Kidney (tissue), 14 donors: ENCODE results near the gene PHYKPL. TPM values are rescaled to one million over a fixed set of nuclear protein-coding genes. Genes with fewer than 3 reads are reported as not detected.
A peak's percentile ranks its signal among the peaks of the same experiment; 100 is the strongest.

ENCODE experiments used
- DNase-seq, 5 donors: peaks; one replicate each; pipeline ENCODE4 v3.0.0-alpha.2; 2013 to 2020
- FAIRE-seq: peaks from 2 replicates; lab custom pipeline; 2012; peaks lifted over from hg19 to GRCh38; lab: Jason Lieb, UNC
- H3K27ac ChIP-seq, 2 donors: one replicate each; pipeline ENCODE4 v1.7.0; 2013; ENCODE audit warnings: low read depth in 2 of 2, low read length in 2 of 2, inconsistent platforms in 1 of 2
- H3K27me3 ChIP-seq: one replicate; pipeline ENCODE4 v1.7.1; 2013; ENCODE audit warnings: low read length, inconsistent platforms; ENCODE audit not compliant: control insufficient read depth, insufficient read depth
- H3K36me3 ChIP-seq, 3 donors: one replicate each; pipeline versions ENCODE4 v1.7.0 to v1.7.1; 2013; ENCODE audit warnings: low read length in 3 of 3, control low read depth in 1 of 3, inconsistent platforms in 1 of 3; ENCODE audit not compliant: insufficient read depth in 3 of 3, control insufficient read depth in 2 of 3
- H3K4me1 ChIP-seq, 3 donors: one replicate each; pipeline versions ENCODE4 v1.7.0 to v1.7.1; 2013; ENCODE audit warnings: low read length in 3 of 3, inconsistent platforms in 1 of 3, low read depth in 1 of 3; ENCODE audit not compliant: control insufficient read depth in 2 of 3, insufficient read depth in 2 of 3
- H3K4me3 ChIP-seq, 3 donors: one replicate each; pipeline versions ENCODE4 v1.7.0 to v1.8.1; 2013; ENCODE audit warnings: low read length in 3 of 3, control low read depth in 1 of 3, inconsistent platforms in 1 of 3
- H3K9ac ChIP-seq, 3 donors: one replicate each; pipeline versions ENCODE4 v1.7.0 to v1.7.1; 2013; ENCODE audit warnings: low read length in 3 of 3, control low read depth in 1 of 3, inconsistent platforms in 1 of 3
- H3K9me3 ChIP-seq, 3 donors: one replicate each; pipeline versions ENCODE4 v1.7.0 to v1.7.1; 2013; ENCODE audit warnings: low read length in 3 of 3, control low read depth in 1 of 3, inconsistent platforms in 1 of 3; ENCODE audit not compliant: control insufficient read depth in 2 of 3, insufficient read depth in 1 of 3
- intact Hi-C: fragments of 100-400 bp; cut with DNase I; formaldehyde crosslinking; loops from one replicate; pipeline ENCODE4 v1.11.1; 2022
- polyA plus RNA-seq: library from polyadenylated mRNA; stranded (reverse); fragments of 350-450 nt; fragmentation: Illumina TruSeq; extraction: RNeasy Lipid Tissue Mini Kit (QIAGEN cat#74804); gene quantifications from one replicate; pipeline ENCODE4 v1.2.3, GENCODE V29; 2014; ENCODE audit warnings: low read depth, low replicate concordance; ENCODE audit not compliant: insufficient read depth
- total RNA-seq: library from RNA; stranded (reverse); fragmentation: NEBNext Ultra II Directional; extraction: Animal tissue kit (Norgen Biotek cat#: 25700); gene quantifications from one replicate; pipeline ENCODE4 v1.2.1, GENCODE V29; 2021
- TF ChIP-seq, protein P1 (sequence below): IDR thresholded peaks from 3 replicates; pipeline ENCODE4 v1.5.1; 2012; ENCODE audit warnings: mild to moderate bottlenecking, moderate library complexity, borderline replicate concordance; ENCODE audit not compliant: insufficient read depth; ENCODE audit errors: extremely low read depth
- donor health status: control.
- donor health status: control.
- donor health status: control.
- donor health status: control.
- donor health status: control.
- donor health status: DM: yes; HTN: yes; CAD: no.
- donor health status: Normal renal cell carcinoma (clear cell type).

The PHYKPL gene
- total and polyA plus RNA-seq, 2 donors from 2014 or later: 35.3 to 116 TPM

DNA sequence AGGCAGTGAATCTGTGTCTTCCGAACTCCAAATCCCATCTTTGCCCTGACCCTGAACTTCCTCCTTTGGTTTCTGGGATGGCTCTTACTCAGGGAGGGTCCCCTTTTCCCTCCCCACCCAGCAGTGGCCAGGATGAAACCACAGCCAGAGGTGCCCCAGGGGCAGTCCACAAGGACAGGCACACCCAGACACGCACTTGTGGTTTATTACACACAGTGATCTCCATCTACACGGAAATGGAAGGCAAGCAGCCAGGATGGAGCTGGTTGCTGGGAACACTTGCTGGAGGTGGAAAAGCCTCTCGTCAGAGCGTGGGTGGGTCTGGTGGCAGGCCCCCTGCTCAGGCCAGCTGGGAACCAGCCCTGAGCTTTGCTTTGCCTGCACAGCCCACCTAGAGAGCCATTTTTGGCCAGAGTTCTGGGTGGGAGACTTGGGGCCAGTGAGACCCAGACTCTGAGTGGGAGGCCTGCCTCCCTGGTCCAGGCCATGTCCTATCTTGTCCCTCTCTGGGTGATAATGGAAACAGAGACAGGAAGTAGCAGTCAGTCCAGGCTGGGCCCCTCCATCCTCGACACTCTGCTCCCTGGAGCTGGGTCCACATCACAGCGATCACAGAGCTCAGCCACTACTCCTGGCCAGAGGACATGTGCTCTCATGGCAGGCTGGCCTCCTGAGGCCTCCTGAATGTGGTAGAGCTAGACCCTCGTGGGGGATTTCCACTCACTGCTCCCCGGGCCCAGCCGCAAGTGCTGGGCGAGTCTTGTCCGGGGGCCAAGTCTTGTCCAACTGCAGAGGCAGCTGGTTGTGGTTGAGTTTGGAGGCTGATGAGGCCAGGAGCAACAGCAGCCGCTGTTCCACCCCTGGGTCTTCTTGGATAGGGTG is 5.1 kb upstream of the PHYKPL start:
- Histone ChIP-seq H3K27me3 (no peaks in the 10 kb centered on the region), H3K36me3 (no peaks in the 10 kb centered on the region), H3K9me3 (no peaks in the 10 kb centered on the region), H3K27ac (no peak overlapping the region), H3K4me1 (peaks cover 0 to 34% (median 6%) of the 10 kb centered on the region in 3 donors), H3K4me3 (no peak overlapping the region), H3K9ac (no peak overlapping the region)
- TF ChIP-seq, protein P1, sequence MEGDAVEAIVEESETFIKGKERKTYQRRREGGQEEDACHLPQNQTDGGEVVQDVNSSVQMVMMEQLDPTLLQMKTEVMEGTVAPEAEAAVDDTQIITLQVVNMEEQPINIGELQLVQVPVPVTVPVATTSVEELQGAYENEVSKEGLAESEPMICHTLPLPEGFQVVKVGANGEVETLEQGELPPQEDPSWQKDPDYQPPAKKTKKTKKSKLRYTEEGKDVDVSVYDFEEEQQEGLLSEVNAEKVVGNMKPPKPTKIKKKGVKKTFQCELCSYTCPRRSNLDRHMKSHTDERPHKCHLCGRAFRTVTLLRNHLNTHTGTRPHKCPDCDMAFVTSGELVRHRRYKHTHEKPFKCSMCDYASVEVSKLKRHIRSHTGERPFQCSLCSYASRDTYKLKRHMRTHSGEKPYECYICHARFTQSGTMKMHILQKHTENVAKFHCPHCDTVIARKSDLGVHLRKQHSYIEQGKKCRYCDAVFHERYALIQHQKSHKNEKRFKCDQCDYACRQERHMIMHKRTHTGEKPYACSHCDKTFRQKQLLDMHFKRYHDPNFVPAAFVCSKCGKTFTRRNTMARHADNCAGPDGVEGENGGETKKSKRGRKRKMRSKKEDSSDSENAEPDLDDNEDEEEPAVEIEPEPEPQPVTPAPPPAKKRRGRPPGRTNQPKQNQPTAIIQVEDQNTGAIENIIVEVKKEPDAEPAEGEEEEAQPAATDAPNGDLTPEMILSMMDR: no peak
- FAIRE-seq (no peak), DNase-seq (peak in 1 of 5 donors; percentile 74)
- intact Hi-C loops: no loop called here

DNA sequence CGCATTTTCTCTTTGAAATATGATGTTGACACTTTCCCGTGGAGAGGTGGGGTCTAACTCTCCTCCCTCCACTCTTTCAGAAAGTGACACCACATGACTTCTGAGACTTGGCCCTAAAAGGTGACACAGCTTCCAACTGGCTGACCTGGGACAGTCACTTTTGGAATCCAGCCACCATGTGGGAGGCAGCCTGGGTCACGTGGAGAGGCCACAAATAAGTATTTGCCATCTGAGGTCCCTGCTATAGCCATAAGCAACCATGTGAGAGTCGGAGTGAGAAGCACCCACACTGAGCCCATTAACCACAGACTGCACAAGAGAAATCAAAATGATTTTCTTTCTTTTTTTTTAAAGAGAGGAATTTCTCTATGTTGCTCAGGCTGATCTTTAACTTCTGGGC is 4.1 kb upstream of the PHYKPL start:
- Histone ChIP-seq H3K4me3 (no peak overlapping the region), H3K27me3 (no peaks in the 10 kb centered on the region), H3K9ac (no peak overlapping the region), H3K27ac (peak overlapping the region in 1 of 2 donors; percentile 7), H3K9me3 (no peaks in the 10 kb centered on the region), H3K36me3 (no peaks in the 10 kb centered on the region), H3K4me1 (peaks cover 0 to 35% (median 6%) of the 10 kb centered on the region in 3 donors)
- DNase-seq: peak in 3 of 5 donors; percentile 24 to 63 (median 59)
- intact Hi-C loops: no loop called here
- TF ChIP-seq, protein P1: no peak
- no peak for FAIRE-seq

DNA sequence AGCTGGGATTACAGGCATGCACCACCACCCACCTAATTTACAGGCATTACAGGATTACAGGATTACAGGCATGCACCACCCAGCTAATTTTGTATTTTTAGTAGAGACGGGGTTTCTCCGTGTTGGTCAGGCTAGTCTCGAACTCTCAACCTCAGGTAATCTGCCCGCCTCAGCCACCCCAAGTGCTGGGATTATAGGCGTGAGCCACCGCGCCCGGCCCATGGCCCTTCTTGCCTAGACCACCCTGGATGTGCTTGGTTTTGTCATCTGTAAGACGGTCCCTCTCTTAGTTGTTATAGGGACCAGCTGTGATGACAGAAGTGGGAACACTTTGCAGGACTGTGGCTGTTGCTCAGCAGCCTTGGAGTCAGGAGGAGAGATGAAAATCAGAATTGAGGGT is 3.5 kb upstream of the PHYKPL start:
- FAIRE-seq: no peak
- H3K4me1 ChIP-seq: peaks cover 0 to 41% (median 10%) of the 10 kb centered on the region in 3 donors
- no peak overlapping the region for H3K9ac ChIP-seq
- no peaks in the 10 kb centered on the region for H3K27me3 ChIP-seq
- TF ChIP-seq, protein P1: no peak
- no peaks in the 10 kb centered on the region for H3K9me3 ChIP-seq
- intact Hi-C loops: no loop called here
- H3K4me3 ChIP-seq: no peak overlapping the region
- peaks cover 0 to 3% (median 0%) of the 10 kb centered on the region in 3 donors for H3K36me3 ChIP-seq
- peak overlapping the region in 1 of 2 donors; percentile 7 for H3K27ac ChIP-seq
- DNase-seq: peak in 1 of 5 donors; percentile 53
